HepG2 (cell line): ENCODE data around the gene SAYSD1. TPM values are rescaled to one million over a fixed set of nuclear protein-coding genes. Genes with fewer than 3 reads are reported as not detected.

ENCODE experiments used
- ATAC-seq: fragments of 200-7000 bp; cut with Tn5 transposase; 3 replicates; pipeline ENCODE4 v1.9.1; 2020; ENCODE audit warnings: mild to moderate bottlenecking, moderate library complexity
- BruUV-seq: library from RNA; stranded (reverse); fragments of 400-500 nt; replicated peaks from 2 replicates; lab custom pipeline; 2021; lab: Mats Ljungman, UMichigan
- CTCF ChIA-PET: fragments of 300-600 bp; formaldehyde crosslinking; extraction: SDS; loops from one replicate; lab custom pipeline; 2021; ENCODE audit warnings: low total read pairs, inconsistent platforms, low intra/inter-chr PET ratio; lab: Yijun Ruan, JAX
- POLR2A ChIA-PET: fragments of 350-600 bp; sonication (Branson Sonifier 250); formaldehyde crosslinking; loops from one replicate; lab custom pipeline; 2020; ENCODE audit warnings: antibody characterized with exemption, inconsistent platforms; lab: Yijun Ruan, JAX
- DNase-seq: peaks from one replicate; pipeline ENCODE4 v3.0.0-alpha.2; 2015; ENCODE audit warnings: low spot score
- FAIRE-seq: peaks from 3 replicates; lab custom pipeline; 2011; peaks lifted over from hg19 to GRCh38; lab: Jason Lieb, UNC
- H2AFZ ChIP-seq: one replicate; pipeline ENCODE4 v1.6.1; 2011; ENCODE audit warnings: low read length, inconsistent platforms
- H3K27ac ChIP-seq: fragments of 300-600 bp; 3 replicates; pipeline ENCODE4 v1.8.0; 2011; ENCODE audit warnings: mixed run types, mild to moderate bottlenecking, mixed read lengths, low read length, inconsistent platforms; ENCODE audit not compliant: insufficient read depth; ENCODE audit errors: extremely low read length
- H3K27me3 ChIP-seq, 2 experiments: fragments of 200-600 bp in 1 of 2; 2 replicates in 1 of 2; 3 replicates in 1 of 2; pipeline versions ENCODE4 v1.6.0 to v1.8.0; 2011; ENCODE audit warnings: low read length in 2 of 2, mild to moderate bottlenecking in 2 of 2, moderate library complexity in 2 of 2, inconsistent platforms in 1 of 2; ENCODE audit not compliant: insufficient read depth in 2 of 2, control insufficient read depth in 1 of 2
- H3K36me3 ChIP-seq, 2 experiments: fragments of 200-600 bp in 1 of 2; replicated peaks in 1 of 2; 2 replicates in 1 of 2; 3 replicates in 1 of 2; pipeline versions ENCODE4 v1.5.1 to v1.8.0; 2011; ENCODE audit warnings: low read length in 2 of 2, inconsistent platforms in 1 of 2; ENCODE audit not compliant: insufficient read depth in 2 of 2, control insufficient read depth in 1 of 2
- H3K4me1 ChIP-seq: 2 replicates; pipeline ENCODE4 v1.5.1; 2012; ENCODE audit warnings: low read length, inconsistent platforms; ENCODE audit not compliant: insufficient read depth
- H3K4me2 ChIP-seq: 2 replicates; pipeline ENCODE4 v1.6.0; 2011; ENCODE audit warnings: low read depth, low read length, inconsistent platforms
- H3K4me3 ChIP-seq, 3 experiments: fragments of 200-600 bp in 1 of 3; sonication (generic), shearing (Covaris generic) in 1 of 3; replicated peaks in 1 of 3; 2 replicates each; pipeline ENCODE4 v1.5.1; 2011 to 2016; ENCODE audit warnings: low read length in 3 of 3, inconsistent platforms in 2 of 3, low read depth in 2 of 3, mild to moderate bottlenecking in 2 of 3, control low read depth in 1 of 3, mixed read lengths in 1 of 3; ENCODE audit not compliant: insufficient read depth in 1 of 3
- H3K79me2 ChIP-seq: one replicate; pipeline ENCODE4 v1.6.1; 2011; ENCODE audit warnings: low read length, inconsistent platforms; ENCODE audit not compliant: insufficient read depth
- H3K9ac ChIP-seq: 2 replicates; pipeline ENCODE4 v1.6.0; 2011; ENCODE audit warnings: mild to moderate bottlenecking, low read depth, low read length, inconsistent platforms; ENCODE audit not compliant: insufficient read depth
- H3K9me3 ChIP-seq: 2 replicates; pipeline ENCODE4 v1.5.1; 2012; ENCODE audit warnings: mild to moderate bottlenecking, low read length
- H4K20me1 ChIP-seq: 2 replicates; pipeline ENCODE4 v1.6.0; 2011; ENCODE audit warnings: inconsistent platforms, mild to moderate bottlenecking, low read length, moderate library complexity; ENCODE audit not compliant: insufficient read depth
- AGO2 ChIP-seq: fragments of 200-400 bp; formaldehyde crosslinking; optimal IDR thresholded peaks from 2 replicates; pipeline ENCODE3; 2017; ENCODE audit warnings: mild to moderate bottlenecking, low read depth, low read length, moderate library complexity
- ATF3 ChIP-seq: sonication (generic); formaldehyde crosslinking; IDR thresholded peaks from 2 replicates; pipeline ENCODE4 v1.4.0; 2020; ENCODE audit warnings: missing genetic modification reagents
- FOSL2 ChIP-seq: sonication (generic); formaldehyde crosslinking; IDR thresholded peaks from 2 replicates; pipeline ENCODE4 v1.4.0; 2020; ENCODE audit warnings: missing genetic modification reagents
- FOXK1 ChIP-seq: sonication (generic); formaldehyde crosslinking; IDR thresholded peaks from 2 replicates; pipeline ENCODE4 v1.4.0; 2020; ENCODE audit warnings: low read depth, missing genetic modification reagents, borderline replicate concordance
- GLMP ChIP-seq: sonication (generic); formaldehyde crosslinking; IDR thresholded peaks from 2 replicates; pipeline ENCODE4 v1.9.0; 2021; ENCODE audit warnings: missing genetic modification reagents, mild to moderate bottlenecking, borderline replicate concordance
- NCOA5 ChIP-seq: sonication (generic); formaldehyde crosslinking; IDR thresholded peaks from 2 replicates; pipeline ENCODE4 v1.4.0; 2020; ENCODE audit warnings: missing genetic modification reagents
- NPAS2 ChIP-seq: sonication (generic); formaldehyde crosslinking; IDR thresholded peaks from 2 replicates; pipeline ENCODE4 v1.8.0; 2022; ENCODE audit warnings: mild to moderate bottlenecking, missing genetic modification reagents, borderline replicate concordance
- SRSF4 ChIP-seq: fragments of 200-400 bp; formaldehyde crosslinking; IDR thresholded peaks from one replicate; pipeline ENCODE4 v1.6.1; 2018; ENCODE audit warnings: mild to moderate bottlenecking, low read depth, low read length, moderate library complexity; ENCODE audit not compliant: poor library complexity, severe bottlenecking
- SRSF9 ChIP-seq: fragments of 200-400 bp; formaldehyde crosslinking; IDR thresholded peaks from 2 replicates; pipeline ENCODE4 v1.6.1; 2018; ENCODE audit warnings: borderline replicate concordance, mild to moderate bottlenecking, low read depth, low read length; ENCODE audit not compliant: insufficient read depth, poor library complexity, severe bottlenecking
- TBL1XR1 ChIP-seq: fragments of 150-350 bp; IDR thresholded peaks from 2 replicates; pipeline ENCODE4 v1.6.1; 2014; ENCODE audit warnings: borderline replicate concordance, low read length; ENCODE audit not compliant: partially characterized antibody
- XBP1 ChIP-seq: sonication (generic); formaldehyde crosslinking; IDR thresholded peaks from 2 replicates; pipeline ENCODE4 v1.5.0; 2020; ENCODE audit warnings: missing genetic modification reagents
- YY1 ChIP-seq: IDR thresholded peaks from 2 replicates; pipeline ENCODE4 v1.6.1; 2011; ENCODE audit warnings: low read length, low read depth, moderate library complexity, mild to moderate bottlenecking; ENCODE audit not compliant: insufficient read depth, insufficient replicate concordance
- ZNF30 ChIP-seq: sonication (generic); formaldehyde crosslinking; IDR thresholded peaks from 2 replicates; pipeline ENCODE4 v1.5.0; 2020; ENCODE audit warnings: mild to moderate bottlenecking, missing genetic modification reagents
- ZNF362 ChIP-seq: sonication (generic); formaldehyde crosslinking; IDR thresholded peaks from 2 replicates; pipeline ENCODE4 v1.4.0; 2020; ENCODE audit warnings: missing genetic modification reagents, mild to moderate bottlenecking, borderline replicate concordance
- ZNF383 ChIP-seq: sonication (generic); formaldehyde crosslinking; IDR thresholded peaks from 2 replicates; pipeline ENCODE4 v1.4.0; 2020; ENCODE audit warnings: missing genetic modification reagents, mild to moderate bottlenecking, borderline replicate concordance
- WGBS: methylation state at CpG from one replicate; pipeline ENCODE4 v1.1.6; 2017; ENCODE audit warnings: low lambda C conversion rate; 5-methylcytosine and 5-hydroxymethylcytosine counted together
- in situ Hi-C: cut with HindIII; loops from 2 replicates; pipeline ENCODE4 v1.10.0; 2017; ENCODE audit warnings: low pct_unique_long_range_greater_than_20kb; ENCODE audit not compliant: extremely low pct_ligation_motif_present
- intact Hi-C: fragments of 100-400 bp; cut with micrococcal nuclease; formaldehyde crosslinking; loops from one replicate; pipeline ENCODE4 v1.10.0; 2022; ENCODE audit not compliant: unreplicated experiment
- polyA plus RNA-seq, 8 experiments: library from polyadenylated mRNA; depleted of rRNA in 3 of 8; stranded (reverse) in 7 of 8; unstranded in 1 of 8; fragments of >200 nt; fragmentation: Illumina TruSeq in 4 of 8; extraction: Trizol in 4 of 8; gene quantifications; 2 replicates each; pipeline versions ENCODE4 v1.2.1 to v1.2.3, GENCODE V29; 2011 to 2016; ENCODE audit warnings: low read depth in 4 of 8, missing spikeins in 1 of 8, mixed read lengths in 1 of 8; ENCODE audit not compliant: insufficient read depth in 1 of 8
- total RNA-seq, 5 experiments: library from RNA; depleted of rRNA; stranded (reverse); fragments of >200 nt; fragmentation: Illumina TruSeq; extraction: Trizol; gene quantifications; 2 replicates each; pipeline ENCODE4 v1.2.3, GENCODE V29; 2016; ENCODE audit warnings: low read depth in 1 of 5
- TF ChIP-seq, protein P1 (sequence below): sonication (generic); formaldehyde crosslinking; IDR thresholded peaks from 2 replicates; pipeline ENCODE4 v1.4.0; 2020; ENCODE audit warnings: missing genetic modification reagents, mild to moderate bottlenecking, borderline replicate concordance
- TF ChIP-seq, protein P2 (sequence below): sonication (generic); formaldehyde crosslinking; IDR thresholded peaks from 2 replicates; pipeline ENCODE4 v1.8.0; 2022; ENCODE audit warnings: missing genetic modification reagents, mild to moderate bottlenecking, borderline replicate concordance

Gene SAYSD1
- total and polyA plus RNA-seq, 2 of the 13 experiments (the other 11 are each of a cell fraction or from before 2014, with no cell fraction given) = 10.1 to 16.0 TPM

- no TSS peak for BruUV-seq
- Histone ChIP-seq H3K4me3 (no peak overlapping the region), H3K27ac (no peak overlapping the region), H3K4me2 (no peak overlapping the region), H3K9ac (no peak overlapping the region), H3K9me3 (no peaks in the 10 kb centered on the region), H3K79me2 (no peaks in the 10 kb centered on the region), H3K4me1 (no peaks in the 10 kb centered on the region), H3K27me3 (no peaks in the 10 kb centered on the region), H3K36me3 (no peaks in the 10 kb centered on the region), H4K20me1 (no peaks in the 10 kb centered on the region), H2AFZ (no peak overlapping the region)
- DNase-seq (no peak), FAIRE-seq (no peak), ATAC-seq (no peak)
- intact Hi-C loops (no loop called here), in situ Hi-C loops (no loop called here)
- ChIA-PET POLR2A (no interaction called here), CTCF (no interaction called here)
- TF ChIP-seq, protein P1, sequence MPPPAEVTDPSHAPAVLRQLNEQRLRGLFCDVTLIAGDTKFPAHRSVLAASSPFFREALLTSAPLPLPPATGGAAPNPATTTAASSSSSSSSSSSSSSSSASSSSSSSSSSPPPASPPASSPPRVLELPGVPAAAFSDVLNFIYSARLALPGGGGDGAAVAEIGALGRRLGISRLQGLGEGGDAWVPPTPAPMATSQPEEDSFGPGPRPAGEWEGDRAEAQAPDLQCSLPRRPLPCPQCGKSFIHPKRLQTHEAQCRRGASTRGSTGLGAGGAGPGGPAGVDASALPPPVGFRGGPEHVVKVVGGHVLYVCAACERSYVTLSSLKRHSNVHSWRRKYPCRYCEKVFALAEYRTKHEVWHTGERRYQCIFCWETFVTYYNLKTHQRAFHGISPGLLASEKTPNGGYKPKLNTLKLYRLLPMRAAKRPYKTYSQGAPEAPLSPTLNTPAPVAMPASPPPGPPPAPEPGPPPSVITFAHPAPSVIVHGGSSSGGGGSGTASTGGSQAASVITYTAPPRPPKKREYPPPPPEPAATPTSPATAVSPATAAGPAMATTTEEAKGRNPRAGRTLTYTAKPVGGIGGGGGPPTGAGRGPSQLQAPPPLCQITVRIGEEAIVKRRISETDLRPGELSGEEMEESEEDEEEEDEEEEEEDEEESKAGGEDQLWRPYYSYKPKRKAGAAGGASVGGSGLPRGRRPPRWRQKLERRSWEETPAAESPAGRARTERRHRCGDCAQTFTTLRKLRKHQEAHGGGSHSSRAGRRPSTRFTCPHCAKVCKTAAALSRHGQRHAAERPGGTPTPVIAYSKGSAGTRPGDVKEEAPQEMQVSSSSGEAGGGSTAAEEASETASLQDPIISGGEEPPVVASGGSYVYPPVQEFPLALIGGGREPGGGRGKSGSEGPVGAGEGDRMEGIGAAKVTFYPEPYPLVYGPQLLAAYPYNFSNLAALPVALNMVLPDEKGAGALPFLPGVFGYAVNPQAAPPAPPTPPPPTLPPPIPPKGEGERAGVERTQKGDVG (CRISPR knock-in tag) = no peak
- TF ChIP-seq FOSL2 (CRISPR knock-in tag) (no peak), SRSF9 (no peak), XBP1 (no peak), FOXK1 (no peak), GLMP (no peak), TBL1XR1 (no peak), AGO2 (no peak), ZNF30 (CRISPR knock-in tag) (no peak), NCOA5 (CRISPR knock-in tag) (no peak), ZNF362 (CRISPR knock-in tag) (no peak), NPAS2 (CRISPR knock-in tag) (no peak), YY1 (no peak), ATF3 (CRISPR knock-in tag) (no peak), ZNF383 (CRISPR knock-in tag) (no peak), SRSF4 (no peak)
- TF ChIP-seq, protein P2, sequence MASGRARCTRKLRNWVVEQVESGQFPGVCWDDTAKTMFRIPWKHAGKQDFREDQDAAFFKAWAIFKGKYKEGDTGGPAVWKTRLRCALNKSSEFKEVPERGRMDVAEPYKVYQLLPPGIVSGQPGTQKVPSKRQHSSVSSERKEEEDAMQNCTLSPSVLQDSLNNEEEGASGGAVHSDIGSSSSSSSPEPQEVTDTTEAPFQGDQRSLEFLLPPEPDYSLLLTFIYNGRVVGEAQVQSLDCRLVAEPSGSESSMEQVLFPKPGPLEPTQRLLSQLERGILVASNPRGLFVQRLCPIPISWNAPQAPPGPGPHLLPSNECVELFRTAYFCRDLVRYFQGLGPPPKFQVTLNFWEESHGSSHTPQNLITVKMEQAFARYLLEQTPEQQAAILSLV (CRISPR knock-in tag) = no peak
- WGBS = 13% methylated on average over 3 of the region's 3 CpGs
These were observed 13.1 kb upstream of the SAYSD1 start for GRCh38 chr6:39128106-39128505.
